H1 (cell line): ENCODE results near the gene CASZ1. TPM values are rescaled to one million over a fixed set of nuclear protein-coding genes. Genes with fewer than 3 reads are reported as not detected.

ENCODE experiments used
- CTCF ChIA-PET: fragments of 300-600 bp; sonication (Branson Sonifier 250); formaldehyde crosslinking; loops from one replicate; lab custom pipeline; 2021; ENCODE audit not compliant: partially characterized antibody; lab: Charles Lee
- POLR2A ChIA-PET: fragments of 300-600 bp; sonication (Branson Sonifier 250); formaldehyde crosslinking; loops from one replicate; lab custom pipeline; 2021; ENCODE audit warnings: inconsistent platforms; ENCODE audit not compliant: partially characterized antibody; lab: Charles Lee
- DNase-seq, 2 experiments: peaks; one replicate each; pipeline versions ENCODE4 v3.0.0 to v3.0.0-alpha.2; 2010 to 2022; ENCODE audit warnings: low spot score in 2 of 2, low read depth in 1 of 2, mixed read lengths in 1 of 2
- FAIRE-seq: peaks from 2 replicates; lab custom pipeline; 2011; peaks lifted over from hg19 to GRCh38; lab: Jason Lieb, UNC
- H2AFZ ChIP-seq: 2 replicates; pipeline ENCODE4 v1.8.1; 2012; ENCODE audit warnings: low read length, inconsistent platforms
- H2AK5ac ChIP-seq: 2 replicates; pipeline ENCODE4 v1.6.1; 2013; ENCODE audit warnings: low read depth, low read length
- H2BK120ac ChIP-seq: replicated peaks from 2 replicates; pipeline ENCODE3; 2013; ENCODE audit warnings: low read depth, low read length, inconsistent platforms
- H2BK12ac ChIP-seq: 2 replicates; pipeline ENCODE4 v1.6.1; 2013; ENCODE audit warnings: low read depth, low read length
- H2BK15ac ChIP-seq: 2 replicates; pipeline ENCODE4 v1.6.1; 2013; ENCODE audit warnings: low read length
- H2BK20ac ChIP-seq: 2 replicates; pipeline ENCODE4 v1.6.1; 2013; ENCODE audit warnings: low read length
- H2BK5ac ChIP-seq: 2 replicates; pipeline ENCODE4 v1.6.1; 2013; ENCODE audit warnings: low read depth, low read length
- H3K14ac ChIP-seq: 2 replicates; pipeline ENCODE4 v1.6.1; 2013; ENCODE audit warnings: inconsistent platforms; ENCODE audit not compliant: insufficient read length
- H3K18ac ChIP-seq: 2 replicates; pipeline ENCODE4 v1.6.1; 2013; ENCODE audit warnings: low read length; ENCODE audit errors: extremely low read depth
- H3K23ac ChIP-seq: 2 replicates; pipeline ENCODE4 v1.6.1; 2013; ENCODE audit warnings: inconsistent platforms; ENCODE audit not compliant: insufficient read length
- H3K23me2 ChIP-seq: 2 replicates; pipeline ENCODE4 v1.6.1; 2013; ENCODE audit warnings: low read depth, low read length
- H3K27ac ChIP-seq: 2 replicates; pipeline ENCODE4 v1.6.1; 2011; ENCODE audit warnings: low read depth, low read length, inconsistent platforms
- H3K27me3 ChIP-seq, 4 experiments: replicated peaks in 1 of 4; 1 replicate in 1 of 4; 2 replicates in 3 of 4; pipeline versions ENCODE4 v1.6.1 to v1.8.1; 2011 to 2013; ENCODE audit warnings: low read length in 3 of 4, mild to moderate bottlenecking in 3 of 4, inconsistent platforms in 2 of 4, mixed read lengths in 2 of 4, moderate library complexity in 1 of 4; ENCODE audit not compliant: control insufficient read depth in 3 of 4, insufficient read depth in 3 of 4; ENCODE audit errors: extremely low read depth in 1 of 4
- H3K36me3 ChIP-seq, 4 experiments: 2 replicates each; pipeline versions ENCODE4 v1.6.1 to v1.8.1; 2011 to 2013; ENCODE audit warnings: mild to moderate bottlenecking in 4 of 4, low read length in 3 of 4, moderate library complexity in 2 of 4, control low read depth in 1 of 4, inconsistent platforms in 1 of 4; ENCODE audit not compliant: insufficient read depth in 4 of 4, control insufficient read depth in 2 of 4
- H3K4ac ChIP-seq: replicated peaks from 2 replicates; pipeline ENCODE3; 2013; ENCODE audit warnings: low read length, low read depth, mixed read lengths, inconsistent platforms; ENCODE audit not compliant: insufficient read length
- H3K4me1 ChIP-seq, 4 experiments: replicated peaks in 1 of 4; 1 replicate in 1 of 4; 2 replicates in 3 of 4; pipeline versions ENCODE4 v1.6.1 to v1.8.1; 2011 to 2013; ENCODE audit warnings: low read length in 3 of 4, inconsistent platforms in 2 of 4, mixed read lengths in 1 of 4; ENCODE audit not compliant: insufficient read depth in 4 of 4, control insufficient read depth in 3 of 4
- H3K4me2 ChIP-seq, 2 experiments: 2 replicates each; pipeline versions ENCODE4 v1.6.1 to v1.8.1; 2011 to 2013; ENCODE audit warnings: low read depth in 2 of 2, low read length in 2 of 2, control low read depth in 1 of 2, inconsistent platforms in 1 of 2, mild to moderate bottlenecking in 1 of 2; ENCODE audit not compliant: insufficient read depth in 1 of 2
- H3K4me3 ChIP-seq, 4 experiments: fragments of 200-600, 300-600 bp in 1 of 4; sonication (generic), shearing (Covaris generic), sonication (Bioruptor Twin) in 1 of 4; 2 replicates each; pipeline versions ENCODE4 v1.5.1 to v1.8.1; 2011 to 2016; ENCODE audit warnings: low read length in 4 of 4, low read depth in 3 of 4, control low read depth in 2 of 4, inconsistent platforms in 2 of 4, mild to moderate bottlenecking in 2 of 4, mixed read lengths in 1 of 4, moderate library complexity in 1 of 4; ENCODE audit not compliant: insufficient read depth in 2 of 4; ENCODE audit errors: extremely low read depth in 1 of 4
- H3K56ac ChIP-seq: replicated peaks from 2 replicates; pipeline ENCODE3; 2013; ENCODE audit warnings: low read depth, mild to moderate bottlenecking, mixed read lengths, low read length, inconsistent platforms; ENCODE audit not compliant: insufficient read length
- H3K79me1 ChIP-seq: 2 replicates; pipeline ENCODE4 v1.6.1; 2013; ENCODE audit warnings: low read depth, low read length, control low read depth
- H3K79me2 ChIP-seq, 2 experiments: 2 replicates each; pipeline versions ENCODE4 v1.6.1 to v1.8.1; 2012 to 2013; ENCODE audit warnings: low read length in 2 of 2, mild to moderate bottlenecking in 2 of 2, inconsistent platforms in 1 of 2; ENCODE audit not compliant: insufficient read depth in 2 of 2, control insufficient read depth in 1 of 2
- H3K9ac ChIP-seq, 4 experiments: replicated peaks in 1 of 4; 1 replicate in 1 of 4; 2 replicates in 3 of 4; pipeline versions ENCODE4 v1.6.1 to v1.8.1; 2011 to 2013; ENCODE audit warnings: low read depth in 3 of 4, low read length in 3 of 4, control low read depth in 2 of 4, mild to moderate bottlenecking in 2 of 4, moderate library complexity in 2 of 4, inconsistent platforms in 1 of 4; ENCODE audit errors: extremely low read depth in 1 of 4
- H3K9me3 ChIP-seq, 2 experiments: 2 replicates each; pipeline versions ENCODE4 v1.6.1 to v1.8.1; 2012 to 2013; ENCODE audit warnings: mild to moderate bottlenecking in 2 of 2, moderate library complexity in 2 of 2, control low read depth in 1 of 2, inconsistent platforms in 1 of 2, low read depth in 1 of 2, low read length in 1 of 2, mixed read lengths in 1 of 2; ENCODE audit not compliant: insufficient read depth in 2 of 2
- H4K20me1 ChIP-seq, 2 experiments: replicated peaks in 1 of 2; 2 replicates each; pipeline versions ENCODE3 to v1.8.1; 2011 to 2013; ENCODE audit warnings: inconsistent platforms in 2 of 2, low read length in 2 of 2, mild to moderate bottlenecking in 1 of 2; ENCODE audit not compliant: insufficient read depth in 2 of 2, control insufficient read depth in 1 of 2
- H4K5ac ChIP-seq: 2 replicates; pipeline ENCODE4 v1.6.1; 2013; ENCODE audit warnings: low read length, low read depth, mixed read lengths, inconsistent platforms; ENCODE audit not compliant: insufficient read length
- H4K8ac ChIP-seq: 2 replicates; pipeline ENCODE4 v1.8.0; 2013; ENCODE audit warnings: mild to moderate bottlenecking, moderate library complexity, low read length, inconsistent platforms; ENCODE audit not compliant: insufficient read depth; ENCODE audit errors: extremely low read depth
- H4K91ac ChIP-seq: replicated peaks from 2 replicates; pipeline ENCODE3; 2013; ENCODE audit warnings: low read length, mixed read lengths, inconsistent platforms; ENCODE audit not compliant: insufficient read length
- FOSL1 ChIP-seq: IDR thresholded peaks from 2 replicates; pipeline ENCODE4 v1.6.1; 2011; ENCODE audit warnings: mild to moderate bottlenecking, low read depth, low read length, moderate library complexity; ENCODE audit not compliant: insufficient read depth
- KDM1A ChIP-seq: fragments of 200-600, 300-600 bp; sonication (generic); IDR thresholded peaks from 2 replicates; pipeline ENCODE4 v1.7.1; 2016; ENCODE audit warnings: mild to moderate bottlenecking, low read length, borderline replicate concordance
- PHF8 ChIP-seq: fragments of 200-600 bp; sonication (generic); conservative IDR thresholded peaks from 2 replicates; pipeline ENCODE4 v1.7.1; 2012; ENCODE audit warnings: low read depth, mild to moderate bottlenecking, inconsistent platforms, low read length, moderate library complexity
- POLR2A ChIP-seq, 2 experiments: IDR thresholded peaks; 1 replicate in 1 of 2; 2 replicates in 1 of 2; pipeline ENCODE4 v1.6.1; 2011; ENCODE audit warnings: low read depth in 2 of 2, low read length in 2 of 2, mild to moderate bottlenecking in 2 of 2; ENCODE audit errors: control extremely low read depth in 1 of 2
- POU5F1 ChIP-seq: IDR thresholded peaks from 2 replicates; pipeline ENCODE4 v1.6.1; 2011; ENCODE audit warnings: low read depth, mild to moderate bottlenecking, low read length, moderate library complexity
- RNF2 ChIP-seq: fragments of 200-900, 300-1000 bp; sonication (generic); IDR thresholded peaks from 2 replicates; pipeline ENCODE4 v1.7.1; 2016; ENCODE audit warnings: borderline replicate concordance, low read depth, mild to moderate bottlenecking, antibody characterized with exemption, low read length; ENCODE audit not compliant: poor library complexity, severe bottlenecking; ENCODE audit errors: missing control alignments
- SIN3A ChIP-seq, 2 experiments: IDR thresholded peaks in 1 of 2; conservative IDR thresholded peaks in 1 of 2; 2 replicates each; pipeline ENCODE4 v1.6.1; 2011 to 2012; ENCODE audit warnings: low read length in 2 of 2, improper control_type of control experiment in 1 of 2, low read depth in 1 of 2, mild to moderate bottlenecking in 1 of 2
- SP1 ChIP-seq: IDR thresholded peaks from 2 replicates; pipeline ENCODE4 v1.6.1; 2011; ENCODE audit warnings: low read depth, low read length
- TCF12 ChIP-seq: IDR thresholded peaks from 2 replicates; pipeline ENCODE4 v1.6.1; 2011; ENCODE audit warnings: low read depth, mild to moderate bottlenecking, low read length
- TEAD4 ChIP-seq: IDR thresholded peaks from 2 replicates; pipeline ENCODE4 v1.6.1; 2012; ENCODE audit warnings: low read depth, low read length, inconsistent platforms, mixed read lengths
- USF2 ChIP-seq: IDR thresholded peaks from 2 replicates; pipeline ENCODE4 v1.6.1; 2011; ENCODE audit warnings: low read length, improper control_type of control experiment
- ZNF274 ChIP-seq: IDR thresholded peaks from 2 replicates; pipeline ENCODE4 v1.7.0; 2012; ENCODE audit warnings: low read length, borderline replicate concordance; ENCODE audit errors: extremely low read depth
- WGBS, 2 experiments: shearing (Covaris generic) in 1 of 2; methylation state at CpG; one replicate each; pipeline versions ENCODE4 v1.1.6 to v1.1.7; 2013 to 2015; ENCODE audit warnings: low lambda C conversion rate in 2 of 2, mixed read lengths in 2 of 2, inconsistent platforms in 1 of 2, low coverage in 1 of 2, missing lambda C conversion rate in 1 of 2; ENCODE audit not compliant: insufficient replicate concordance in 2 of 2, insufficient coverage in 1 of 2, insufficient read length in 1 of 2; ENCODE audit errors: extremely low coverage in 1 of 2, missing lambda C conversion rate in 1 of 2; 5-methylcytosine and 5-hydroxymethylcytosine counted together
- polyA plus RNA-seq, 7 experiments: library from polyadenylated mRNA; depleted of rRNA in 3 of 7; stranded (reverse) in 5 of 7; unstranded in 2 of 7; fragments of >200 nt in 5 of 7; fragments of 200-250 nt in 2 of 7; gene quantifications; 1 replicate in 5 of 7; 2 replicates in 1 of 7; 4 replicates in 1 of 7; pipeline versions ENCODE4 v1.2.1 to v1.2.3, GENCODE V29; 2011 to 2013; ENCODE audit warnings: missing spikeins in 2 of 7, mixed read lengths in 2 of 7
- total RNA-seq: library from RNA; stranded (reverse); fragmentation: NEBNext Ultra II Directional; extraction: Animal tissue kit (Norgen Biotek cat#: 25700); gene quantifications from 2 replicates; pipeline ENCODE4 v1.2.1, GENCODE V29; 2021

CASZ1 gene
- total and polyA plus RNA-seq, 2 of the 8 experiments (the other 6 are each of a cell fraction or from before 2014, with no cell fraction given): 4.4 to 7.7 TPM

GRCh38 chr1:10734375-10734774 is 62.1 kb downstream of the CASZ1 start:
- no peak overlapping the region; the same call in 1 of the 2 replicates for H3K27ac ChIP-seq
- no peak overlapping the region for H2BK12ac ChIP-seq
- H3K23ac ChIP-seq: no peak overlapping the region
- H4K91ac ChIP-seq: no peak overlapping the region
- H4K8ac ChIP-seq: no peak overlapping the region
- peak overlapping the region in 1 of 4 experiments; percentile 1; a peak in 1 of 8 replicates for H3K4me3 ChIP-seq
- peak overlapping the region; percentile 27 to 49 for H3K4me2 ChIP-seq
- no peak overlapping the region for H2BK120ac ChIP-seq
- H3K9ac ChIP-seq: no peak overlapping the region
- DNase-seq: no peak
- H3K79me2 ChIP-seq: no peaks in the 10 kb centered on the region
- 48% methylated on average over 6 of the region's 6 CpGs; no CpG with 5 or more reads in 1 of the 2 experiments for WGBS, 2 experiments
- H4K5ac ChIP-seq: no peak overlapping the region
- peaks cover 5 to 34% (median 21%) of the 10 kb centered on the region in 4 experiments for H3K4me1 ChIP-seq
- no peak for FAIRE-seq
- no peak overlapping the region for H2AK5ac ChIP-seq
- no peaks in the 10 kb centered on the region for H3K23me2 ChIP-seq
- H3K18ac ChIP-seq: no peak overlapping the region
- H2AFZ ChIP-seq: no peak overlapping the region
- H3K56ac ChIP-seq: no peak overlapping the region
- H4K20me1 ChIP-seq: no peaks in the 10 kb centered on the region
- no peaks in the 10 kb centered on the region; the same call in none of the 2 replicates for H3K79me1 ChIP-seq
- H3K9me3 ChIP-seq: no peaks in the 10 kb centered on the region
- H3K4ac ChIP-seq: no peak overlapping the region
- ChIA-PET CTCF (interaction anchor here (0.6 to 2.7 kb wide), 5 partner anchors 17 to 172 kb away, joined by 3 to 8 read pairs (median 3); no protein-coding TSS in a partner anchor), POLR2A (interaction anchor here (0.7 kb wide), 1 partner anchor 32 kb away, joined by 4 read pairs; no protein-coding TSS in a partner anchor)
- H2BK5ac ChIP-seq: no peak overlapping the region
- H3K27me3 ChIP-seq: no peaks in the 10 kb centered on the region
- no peak overlapping the region for H2BK20ac ChIP-seq
- no peak overlapping the region for H3K14ac ChIP-seq
- H3K36me3 ChIP-seq: no peaks in the 10 kb centered on the region
- H2BK15ac ChIP-seq: no peak overlapping the region
- TF ChIP-seq SIN3A (conservative IDR thresholded peaks at IDR 0.05 in 1 of 2, IDR thresholded peaks at IDR 0.05 in 1 of 2; ENCODE audit: low read depth in 1 of 2, low read length in 2 of 2) (no peak), RNF2 (no peak), POLR2A (IDR thresholded peaks at IDR 0.05; ENCODE audit: control extremely low read depth in 1 of 2, low read depth in 2 of 2, low read length in 2 of 2) (no peak), FOSL1 (no peak), TEAD4 (no peak), KDM1A (no peak), POU5F1 (no peak), TCF12 (no peak), USF2 (no peak), ZNF274 (no peak), SP1 (no peak), PHF8 (no peak)
